ENCODE data around the gene MSMO1.
"Not testable (repeated sequence)": the region's sequence is repeated elsewhere in the genome, so short reads cannot be mapped to it uniquely, and the experiment has no call there.

The MSMO1 gene

DNA sequence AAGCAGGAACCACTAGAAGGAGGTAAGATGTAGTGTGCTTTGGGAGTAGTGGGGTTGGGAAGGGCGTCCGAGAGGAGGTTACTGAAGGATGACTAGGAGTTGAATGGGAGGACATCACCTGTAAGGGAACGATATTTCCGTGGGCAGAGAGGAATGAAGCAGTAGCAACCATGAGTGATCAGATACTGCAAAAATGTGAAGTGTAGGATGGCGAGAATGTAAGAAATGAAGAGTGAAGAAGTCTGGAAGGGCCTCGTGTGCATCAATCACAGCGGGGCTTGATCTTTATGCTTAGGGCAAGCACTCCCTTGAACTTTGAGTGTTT lies 594 bp downstream of the MSMO1 start:
- H3K27ac ChIP-seq: peak overlapping the region; percentile 68
- no peak for DNase-seq (ENCODE audit: low read depth, low spot score)
- no peak for TF ChIP-seq FOXP2 (optimal IDR thresholded peaks at IDR 0.05; ENCODE audit: control extremely low read depth, extremely low read length, insufficient read depth)
- no peak for TF ChIP-seq EZH2 (IDR thresholded peaks at IDR 0.05)
- TF ChIP-seq POLR2AphosphoS5 (IDR thresholded peaks at IDR 0.05; ENCODE audit: borderline replicate concordance, low read depth, low read length): no peak

DNA sequence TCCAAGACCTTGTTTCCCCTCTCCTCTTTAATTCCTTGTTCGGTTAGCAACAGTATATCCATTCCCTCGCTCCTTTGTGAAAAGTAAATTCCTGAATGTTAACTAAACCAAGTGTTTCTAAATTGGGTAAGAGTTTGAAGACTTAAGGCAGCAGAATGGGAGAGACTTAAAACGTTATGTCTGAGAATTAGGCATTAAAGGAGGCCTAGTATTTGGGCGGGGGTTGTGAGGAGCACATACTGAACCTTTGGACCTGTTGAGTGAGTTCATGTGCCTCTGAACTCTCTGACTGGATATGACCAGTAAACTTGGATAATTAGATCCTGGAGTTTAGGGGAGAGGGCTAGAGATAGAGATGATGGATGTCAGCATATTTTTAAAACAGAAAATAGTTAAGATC lies 1.2 kb downstream of the MSMO1 start:
- peak overlapping the region; percentile 84 for H3K9ac ChIP-seq (ENCODE audit: insufficient read length)
- no peak for DNase-seq (ENCODE audit: low read depth, low spot score)
- H3K36me3 ChIP-seq (ENCODE audit: insufficient read depth, low read length): peaks cover 54% of the 10 kb centered on the region
- H3K9me3 ChIP-seq (ENCODE audit: low read depth, low read length): 0 out of 2 replicates have a peak, but pooled peaks cover 4% of the 10 kb centered on the region
- peak overlapping the region; percentile 68 for H3K27ac ChIP-seq
- peak overlapping the region; percentile 89 for H3K4me3 ChIP-seq
- TF ChIP-seq EZH2 (IDR thresholded peaks at IDR 0.05) (no peak), FOXP2 (optimal IDR thresholded peaks at IDR 0.05; ENCODE audit: control extremely low read depth, extremely low read length, insufficient read depth) (no peak), POLR2AphosphoS5 (IDR thresholded peaks at IDR 0.05; ENCODE audit: borderline replicate concordance, low read depth, low read length) (no peak)

More for the DNA sequence above, 594 bp downstream of the MSMO1 start:
- Histone ChIP-seq H3K9ac (ENCODE audit: insufficient read length) (peak overlapping the region; percentile 84), H3K9me3 (ENCODE audit: low read depth, low read length) (0 out of 2 replicates have a peak, but pooled peaks cover 4% of the 10 kb centered on the region), H3K4me3 (peak overlapping the region; percentile 89), H3K36me3 (ENCODE audit: insufficient read depth, low read length) (peaks cover 47% of the 10 kb centered on the region)

DNA sequence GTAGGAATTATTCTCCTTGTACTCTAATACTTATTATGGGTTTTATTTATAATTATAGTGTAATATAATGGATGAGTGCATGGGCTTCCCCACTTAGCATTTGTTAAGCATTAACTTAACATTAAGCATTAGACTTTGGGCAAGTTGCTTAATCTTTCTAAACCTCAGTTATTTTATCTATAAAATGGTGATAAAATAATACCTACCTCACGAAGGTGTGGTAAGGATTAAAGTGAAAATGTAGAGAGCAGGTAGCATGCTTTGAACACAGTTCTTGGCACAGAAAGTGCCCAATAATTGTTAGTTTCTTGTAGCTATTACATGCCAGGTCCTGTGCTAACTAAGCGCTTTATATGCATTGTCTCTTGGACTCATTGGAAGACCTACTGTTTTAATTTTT lies 2.6 kb downstream of the MSMO1 start:
- Histone ChIP-seq H3K9me3 (ENCODE audit: low read depth, low read length) (0 out of 2 replicates have a peak, but pooled peaks cover 4% of the 10 kb centered on the region), H3K4me3 (peak overlapping the region; percentile 89), H3K9ac (ENCODE audit: insufficient read length) (peak overlapping the region; percentile 62), H3K27ac (no peak overlapping the region), H3K36me3 (ENCODE audit: insufficient read depth, low read length) (peaks cover 62% of the 10 kb centered on the region)
- TF ChIP-seq POLR2AphosphoS5 (IDR thresholded peaks at IDR 0.05; ENCODE audit: borderline replicate concordance, low read depth, low read length) (no peak), EZH2 (IDR thresholded peaks at IDR 0.05) (no peak), FOXP2 (optimal IDR thresholded peaks at IDR 0.05; ENCODE audit: control extremely low read depth, extremely low read length, insufficient read depth) (no peak)
- no peak for DNase-seq (ENCODE audit: low read depth, low spot score)

DNA sequence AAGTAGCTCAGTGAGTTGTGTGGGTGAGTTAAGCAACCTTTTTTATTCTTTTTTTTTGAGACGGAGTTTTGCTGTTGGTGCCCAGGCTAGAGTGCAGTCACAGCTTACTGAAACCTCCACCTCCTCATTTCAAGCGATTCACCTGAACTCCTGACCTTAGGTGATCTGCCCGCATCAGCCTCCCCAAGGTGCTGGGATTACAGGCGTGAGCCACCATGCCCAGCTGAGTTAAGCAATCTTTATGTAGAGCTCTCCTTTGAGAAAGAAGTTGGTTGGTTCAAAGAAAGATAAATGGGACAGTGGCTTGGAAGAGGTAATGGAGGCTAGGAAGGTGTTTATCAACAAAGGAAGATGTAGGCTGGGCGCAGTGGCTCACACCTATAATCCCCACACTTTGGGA lies 3.2 kb downstream of the MSMO1 start:
- Histone ChIP-seq H3K9ac (ENCODE audit: insufficient read length) (peak overlapping the region; percentile 62), H3K9me3 (ENCODE audit: low read depth, low read length) (no peaks in the 10 kb centered on the region), H3K36me3 (ENCODE audit: insufficient read depth, low read length) (peaks cover 68% of the 10 kb centered on the region), H3K4me3 (peak overlapping the region; percentile 89), H3K27ac (no peak overlapping the region)
- TF ChIP-seq FOXP2 (optimal IDR thresholded peaks at IDR 0.05; ENCODE audit: control extremely low read depth, extremely low read length, insufficient read depth) (no peak), EZH2 (IDR thresholded peaks at IDR 0.05) (no peak), POLR2AphosphoS5 (IDR thresholded peaks at IDR 0.05; ENCODE audit: borderline replicate concordance, low read depth, low read length) (no peak)
- no peak for DNase-seq (ENCODE audit: low read depth, low spot score)

DNA sequence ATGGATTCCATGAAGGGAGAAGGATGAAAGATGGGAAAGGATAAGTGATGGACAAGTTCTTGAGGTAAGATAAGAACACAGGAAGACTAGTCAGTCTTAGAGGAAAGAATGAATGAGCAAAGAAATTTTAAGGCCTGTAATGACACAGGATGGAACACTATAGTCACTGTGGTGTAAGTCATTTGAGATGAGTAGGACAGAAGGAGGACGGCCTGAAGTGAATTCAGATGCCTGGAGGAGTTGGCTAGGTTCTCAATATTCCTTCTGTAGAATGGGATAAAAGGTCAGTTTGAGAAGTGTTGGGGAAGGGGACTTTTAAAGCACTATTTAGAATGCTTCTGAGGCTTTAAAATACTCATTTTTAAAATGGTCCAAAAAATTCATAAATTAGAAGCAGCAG lies 3.9 kb downstream of the MSMO1 start:
- Histone ChIP-seq H3K27ac (no peak overlapping the region), H3K36me3 (ENCODE audit: insufficient read depth, low read length) (peaks cover 75% of the 10 kb centered on the region), H3K9me3 (ENCODE audit: low read depth, low read length) (no peaks in the 10 kb centered on the region), H3K4me3 (peak overlapping the region; percentile 89), H3K9ac (ENCODE audit: insufficient read length) (peak overlapping the region; percentile 62)
- no peak for DNase-seq (ENCODE audit: low read depth, low spot score)
- TF ChIP-seq FOXP2 (optimal IDR thresholded peaks at IDR 0.05; ENCODE audit: control extremely low read depth, extremely low read length, insufficient read depth): no peak
- no peak for TF ChIP-seq POLR2AphosphoS5 (IDR thresholded peaks at IDR 0.05; ENCODE audit: borderline replicate concordance, low read depth, low read length)
- no peak for TF ChIP-seq EZH2 (IDR thresholded peaks at IDR 0.05)

DNA sequence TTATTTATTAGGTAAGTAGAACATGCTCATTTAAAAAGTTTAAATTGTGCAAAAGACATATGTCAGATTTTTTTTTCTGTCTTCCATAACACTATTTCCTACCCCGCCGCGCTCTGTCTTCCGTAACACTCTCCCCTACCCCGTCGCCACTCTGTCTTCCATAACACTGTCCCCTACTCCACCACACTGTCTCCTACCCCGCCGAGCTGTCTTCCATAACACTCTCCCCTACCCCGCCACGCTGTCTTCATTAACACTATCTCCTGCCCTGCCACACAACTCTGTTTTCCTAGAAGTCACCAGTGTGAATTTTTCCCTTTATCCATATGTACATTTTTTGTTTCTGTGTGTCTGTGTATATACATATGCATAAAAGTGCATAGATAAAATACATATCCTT lies 4.4 kb downstream of the MSMO1 start:
- H3K27ac ChIP-seq: no peak overlapping the region
- DNase-seq (ENCODE audit: low read depth, low spot score): no peak
- H3K4me3 ChIP-seq: peak overlapping the region; percentile 89
- TF ChIP-seq FOXP2 (optimal IDR thresholded peaks at IDR 0.05; ENCODE audit: control extremely low read depth, extremely low read length, insufficient read depth) (no peak), POLR2AphosphoS5 (IDR thresholded peaks at IDR 0.05; ENCODE audit: borderline replicate concordance, low read depth, low read length) (no peak)
- H3K9ac ChIP-seq (ENCODE audit: insufficient read length): peak overlapping the region; percentile 58
- H3K36me3 ChIP-seq (ENCODE audit: insufficient read depth, low read length): peaks cover 80% of the 10 kb centered on the region
- no peaks in the 10 kb centered on the region for H3K9me3 ChIP-seq (ENCODE audit: low read depth, low read length)

DNA sequence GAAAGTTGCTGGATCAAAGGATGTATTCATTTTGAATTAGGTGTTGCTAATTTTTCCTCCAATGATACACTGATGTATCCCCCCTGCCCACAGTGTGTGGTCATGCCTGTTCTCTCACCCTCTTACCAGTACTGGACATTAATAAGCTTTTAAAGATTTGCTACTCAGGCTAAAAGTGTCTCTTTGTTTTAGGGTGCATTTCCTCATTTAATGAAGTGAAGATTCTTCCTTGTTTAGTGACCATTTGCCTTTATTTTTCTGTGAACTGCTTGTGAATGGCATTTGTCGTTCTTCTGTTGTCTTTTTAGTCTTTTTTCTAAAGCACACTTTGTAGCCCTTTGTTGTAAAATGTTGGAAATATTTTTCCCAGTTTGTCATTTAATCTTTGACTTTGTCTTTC lies 5.0 kb downstream of the MSMO1 start:
- Histone ChIP-seq H3K27ac (no peak overlapping the region), H3K4me3 (peak overlapping the region; percentile 89), H3K9me3 (ENCODE audit: low read depth, low read length) (no peaks in the 10 kb centered on the region), H3K36me3 (ENCODE audit: insufficient read depth, low read length) (peaks cover 87% of the 10 kb centered on the region), H3K9ac (ENCODE audit: insufficient read length) (no peak overlapping the region)
- DNase-seq (ENCODE audit: low read depth, low spot score): no peak
- no peak for TF ChIP-seq POLR2AphosphoS5 (IDR thresholded peaks at IDR 0.05; ENCODE audit: borderline replicate concordance, low read depth, low read length)
- no peak for TF ChIP-seq EZH2 (IDR thresholded peaks at IDR 0.05)
- TF ChIP-seq FOXP2 (optimal IDR thresholded peaks at IDR 0.05; ENCODE audit: control extremely low read depth, extremely low read length, insufficient read depth): no peak

DNA sequence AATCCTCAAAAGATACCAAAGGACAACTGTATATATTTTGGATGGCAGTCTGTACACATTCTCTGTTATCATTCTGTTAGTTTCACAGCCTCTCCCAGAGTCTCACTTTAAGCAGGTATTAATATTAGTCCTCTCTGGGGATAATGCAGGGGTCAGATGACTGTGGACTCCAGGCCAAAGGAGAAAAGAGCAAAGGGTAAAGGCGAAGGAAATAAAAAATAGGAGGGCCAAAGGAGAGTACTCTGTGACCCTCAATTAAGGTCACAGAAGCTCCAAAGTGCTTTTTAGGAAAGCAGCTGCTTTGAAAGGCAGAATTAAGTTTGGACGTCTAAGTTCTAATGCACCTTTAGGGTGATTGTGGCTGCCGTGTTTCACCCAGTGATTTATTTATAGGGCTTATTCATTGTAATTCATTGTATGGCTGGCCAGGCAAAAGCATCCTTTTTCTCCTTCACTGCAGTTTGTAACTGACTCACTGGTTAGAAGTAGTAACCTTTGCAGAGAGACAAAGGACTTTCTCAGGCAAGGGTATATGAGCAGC lies 7.8 kb downstream of the MSMO1 start:
- Histone ChIP-seq H3K4me3 (no peak overlapping the region), H3K9me3 (ENCODE audit: low read depth, low read length) (no peaks in the 10 kb centered on the region), H3K9ac (ENCODE audit: insufficient read length) (no peak overlapping the region), H3K36me3 (ENCODE audit: insufficient read depth, low read length) (peaks cover 97% of the 10 kb centered on the region), H3K27ac (0 out of 2 replicates have a peak overlapping the region, but pooled peaks have one; percentile 61)
- TF ChIP-seq FOXP2 (optimal IDR thresholded peaks at IDR 0.05; ENCODE audit: control extremely low read depth, extremely low read length, insufficient read depth) (no peak), EZH2 (IDR thresholded peaks at IDR 0.05) (no peak), POLR2AphosphoS5 (IDR thresholded peaks at IDR 0.05; ENCODE audit: borderline replicate concordance, low read depth, low read length) (no peak)
- no peak for DNase-seq (ENCODE audit: low read depth, low spot score)

DNA sequence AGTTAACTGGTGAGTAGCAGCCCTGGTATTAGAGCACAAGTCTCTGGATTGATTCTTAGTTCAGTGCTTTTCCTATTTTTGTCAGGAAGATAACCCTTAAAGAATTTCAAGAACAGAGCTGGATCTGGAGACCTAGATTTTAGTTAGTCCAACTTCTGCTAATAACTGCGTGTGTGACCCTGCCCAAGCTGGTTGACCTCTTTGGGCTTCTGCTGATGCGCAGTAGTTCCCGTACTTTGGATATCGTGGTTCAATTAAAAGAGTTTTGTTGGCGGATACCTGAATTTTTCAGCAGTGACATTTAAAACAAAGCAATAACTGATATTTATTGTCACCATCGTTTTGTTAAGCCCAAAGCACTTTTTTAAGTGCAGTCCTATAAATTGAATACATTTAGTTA lies 9.3 kb downstream of the MSMO1 start:
- H3K36me3 ChIP-seq (ENCODE audit: insufficient read depth, low read length): peaks cover 96% of the 10 kb centered on the region
- peak overlapping the region; percentile 13; the same call in 1 of the 2 replicates for H3K27ac ChIP-seq
- TF ChIP-seq EZH2 (IDR thresholded peaks at IDR 0.05) (no peak), POLR2AphosphoS5 (IDR thresholded peaks at IDR 0.05; ENCODE audit: borderline replicate concordance, low read depth, low read length) (no peak), FOXP2 (optimal IDR thresholded peaks at IDR 0.05; ENCODE audit: control extremely low read depth, extremely low read length, insufficient read depth) (no peak)
- H3K9me3 ChIP-seq (ENCODE audit: low read depth, low read length): no peaks in the 10 kb centered on the region
- no peak for DNase-seq (ENCODE audit: low read depth, low spot score)
- H3K9ac ChIP-seq (ENCODE audit: insufficient read length): no peak overlapping the region
- no peak overlapping the region for H3K4me3 ChIP-seq

DNA sequence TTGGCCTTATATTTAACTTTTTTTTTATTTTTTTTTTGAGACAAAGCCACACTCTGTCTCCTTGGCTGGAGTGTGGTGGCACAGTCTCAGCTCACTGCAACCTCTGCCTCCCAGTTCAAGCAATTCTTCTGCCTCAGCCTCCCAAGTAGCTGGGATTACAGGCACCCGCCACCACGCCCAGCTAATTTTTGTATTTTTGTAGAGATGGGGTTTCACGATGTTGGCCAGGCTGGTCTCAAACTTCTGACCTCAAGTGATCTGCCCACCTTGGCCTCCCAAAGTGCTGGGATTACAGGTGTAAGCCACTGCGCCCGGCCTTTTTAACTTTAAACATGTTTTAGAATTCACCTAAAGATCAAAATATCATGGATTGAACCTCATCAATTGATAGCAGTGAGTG lies 14.9 kb downstream of the MSMO1 start:
- H3K9ac ChIP-seq (ENCODE audit: insufficient read length); DNase-seq (ENCODE audit: low read depth, low spot score); H3K9me3 ChIP-seq (ENCODE audit: low read depth, low read length); H3K4me3 ChIP-seq: not testable (repeated sequence)
- Histone ChIP-seq H3K27ac (peak overlapping the region; percentile 52; the same call in 1 of the 2 replicates), H3K36me3 (ENCODE audit: insufficient read depth, low read length) (peaks cover 64% of the 10 kb centered on the region)
